Breast epithelium (tissue), 3 donors: ENCODE results near the gene GSTM5.

Experiments
- CTCF ChIP-seq, 3 donors: fragments of 450-650 bp; IDR thresholded peaks; one replicate each; pipeline ENCODE4 v1.5.1; 2016 to 2017; ENCODE audit warnings: antibody characterized with exemption in 3 of 3, mild to moderate bottlenecking in 3 of 3, moderate library complexity in 3 of 3
- POLR2AphosphoS5 ChIP-seq, 3 donors: sonication (generic); formaldehyde crosslinking; IDR thresholded peaks; one replicate each; pipeline ENCODE4 v1.6.1; 2017; ENCODE audit warnings: antibody characterized with exemption in 3 of 3

- TF ChIP-seq POLR2AphosphoS5 (IDR thresholded peaks at IDR 0.05) = no peak
- no peak for TF ChIP-seq CTCF (IDR thresholded peaks at IDR 0.05)
Observed at GRCh38 chr1:109756848-109757521, 44.9 kb downstream of the GSTM5 start.
